ENCODE measurements around the gene INTS11.

Gene INTS11

GRCh38 chr1:1347026-1347595, 22.7 kb upstream of the INTS11 start (continued):
- TF ChIP-seq, protein P1, sequence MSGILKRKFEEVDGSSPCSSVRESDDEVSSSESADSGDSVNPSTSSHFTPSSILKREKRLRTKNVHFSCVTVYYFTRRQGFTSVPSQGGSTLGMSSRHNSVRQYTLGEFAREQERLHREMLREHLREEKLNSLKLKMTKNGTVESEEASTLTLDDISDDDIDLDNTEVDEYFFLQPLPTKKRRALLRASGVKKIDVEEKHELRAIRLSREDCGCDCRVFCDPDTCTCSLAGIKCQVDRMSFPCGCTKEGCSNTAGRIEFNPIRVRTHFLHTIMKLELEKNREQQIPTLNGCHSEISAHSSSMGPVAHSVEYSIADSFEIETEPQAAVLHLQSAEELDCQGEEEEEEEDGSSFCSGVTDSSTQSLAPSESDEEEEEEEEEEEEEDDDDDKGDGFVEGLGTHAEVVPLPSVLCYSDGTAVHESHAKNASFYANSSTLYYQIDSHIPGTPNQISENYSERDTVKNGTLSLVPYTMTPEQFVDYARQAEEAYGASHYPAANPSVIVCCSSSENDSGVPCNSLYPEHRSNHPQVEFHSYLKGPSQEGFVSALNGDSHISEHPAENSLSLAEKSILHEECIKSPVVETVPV (CRISPR knock-in tag; IDR thresholded peaks at IDR 0.05) = no peak

DNA sequence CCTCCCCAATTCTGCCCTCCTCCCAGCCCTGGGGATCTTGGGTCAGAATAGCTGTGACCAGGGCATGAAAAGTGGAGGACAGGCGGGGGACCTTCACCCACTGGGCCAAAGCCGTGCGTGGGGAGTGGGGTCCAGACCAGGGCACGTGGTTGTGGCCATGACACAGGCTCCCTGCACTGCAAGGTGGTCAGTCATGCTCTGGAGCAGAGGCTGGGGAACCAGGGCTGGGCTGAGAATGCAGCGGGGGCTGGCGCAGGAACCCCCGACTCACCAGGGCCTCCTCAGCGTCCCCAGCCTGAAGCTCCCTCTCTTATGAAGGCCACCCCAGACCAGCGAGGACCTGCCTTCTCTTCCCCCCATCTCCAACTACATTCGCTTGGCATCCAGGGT, 22.0 kb upstream of the INTS11 start:
- no peak for TF ChIP-seq ISL1 (CRISPR knock-in tag; IDR thresholded peaks at IDR 0.05)
- TF ChIP-seq ZFP3 (CRISPR knock-in tag; IDR thresholded peaks at IDR 0.05) = no peak
- no peak for TF ChIP-seq RARB (CRISPR knock-in tag; IDR thresholded peaks at IDR 0.05)
- TF ChIP-seq, protein P2, sequence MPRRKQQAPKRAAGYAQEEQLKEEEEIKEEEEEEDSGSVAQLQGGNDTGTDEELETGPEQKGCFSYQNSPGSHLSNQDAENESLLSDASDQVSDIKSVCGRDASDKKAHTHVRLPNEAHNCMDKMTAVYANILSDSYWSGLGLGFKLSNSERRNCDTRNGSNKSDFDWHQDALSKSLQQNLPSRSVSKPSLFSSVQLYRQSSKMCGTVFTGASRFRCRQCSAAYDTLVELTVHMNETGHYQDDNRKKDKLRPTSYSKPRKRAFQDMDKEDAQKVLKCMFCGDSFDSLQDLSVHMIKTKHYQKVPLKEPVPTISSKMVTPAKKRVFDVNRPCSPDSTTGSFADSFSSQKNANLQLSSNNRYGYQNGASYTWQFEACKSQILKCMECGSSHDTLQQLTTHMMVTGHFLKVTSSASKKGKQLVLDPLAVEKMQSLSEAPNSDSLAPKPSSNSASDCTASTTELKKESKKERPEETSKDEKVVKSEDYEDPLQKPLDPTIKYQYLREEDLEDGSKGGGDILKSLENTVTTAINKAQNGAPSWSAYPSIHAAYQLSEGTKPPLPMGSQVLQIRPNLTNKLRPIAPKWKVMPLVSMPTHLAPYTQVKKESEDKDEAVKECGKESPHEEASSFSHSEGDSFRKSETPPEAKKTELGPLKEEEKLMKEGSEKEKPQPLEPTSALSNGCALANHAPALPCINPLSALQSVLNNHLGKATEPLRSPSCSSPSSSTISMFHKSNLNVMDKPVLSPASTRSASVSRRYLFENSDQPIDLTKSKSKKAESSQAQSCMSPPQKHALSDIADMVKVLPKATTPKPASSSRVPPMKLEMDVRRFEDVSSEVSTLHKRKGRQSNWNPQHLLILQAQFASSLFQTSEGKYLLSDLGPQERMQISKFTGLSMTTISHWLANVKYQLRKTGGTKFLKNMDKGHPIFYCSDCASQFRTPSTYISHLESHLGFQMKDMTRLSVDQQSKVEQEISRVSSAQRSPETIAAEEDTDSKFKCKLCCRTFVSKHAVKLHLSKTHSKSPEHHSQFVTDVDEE (CRISPR knock-in tag; IDR thresholded peaks at IDR 0.05) = no peak
- no peak for TF ChIP-seq TCF4 (CRISPR knock-in tag; IDR thresholded peaks at IDR 0.05; ENCODE audit: borderline replicate concordance)
- no peak for TF ChIP-seq ZNF565 (CRISPR knock-in tag; conservative IDR thresholded peaks at IDR 0.05; ENCODE audit: low read depth)
- TF ChIP-seq, protein P1 (CRISPR knock-in tag; IDR thresholded peaks at IDR 0.05) = no peak
- TF ChIP-seq TOX (CRISPR knock-in tag; IDR thresholded peaks at IDR 0.05; ENCODE audit: borderline replicate concordance) = no peak
- no peak for TF ChIP-seq ZNF70 (CRISPR knock-in tag; IDR thresholded peaks at IDR 0.05)
- TF ChIP-seq, protein P3, sequence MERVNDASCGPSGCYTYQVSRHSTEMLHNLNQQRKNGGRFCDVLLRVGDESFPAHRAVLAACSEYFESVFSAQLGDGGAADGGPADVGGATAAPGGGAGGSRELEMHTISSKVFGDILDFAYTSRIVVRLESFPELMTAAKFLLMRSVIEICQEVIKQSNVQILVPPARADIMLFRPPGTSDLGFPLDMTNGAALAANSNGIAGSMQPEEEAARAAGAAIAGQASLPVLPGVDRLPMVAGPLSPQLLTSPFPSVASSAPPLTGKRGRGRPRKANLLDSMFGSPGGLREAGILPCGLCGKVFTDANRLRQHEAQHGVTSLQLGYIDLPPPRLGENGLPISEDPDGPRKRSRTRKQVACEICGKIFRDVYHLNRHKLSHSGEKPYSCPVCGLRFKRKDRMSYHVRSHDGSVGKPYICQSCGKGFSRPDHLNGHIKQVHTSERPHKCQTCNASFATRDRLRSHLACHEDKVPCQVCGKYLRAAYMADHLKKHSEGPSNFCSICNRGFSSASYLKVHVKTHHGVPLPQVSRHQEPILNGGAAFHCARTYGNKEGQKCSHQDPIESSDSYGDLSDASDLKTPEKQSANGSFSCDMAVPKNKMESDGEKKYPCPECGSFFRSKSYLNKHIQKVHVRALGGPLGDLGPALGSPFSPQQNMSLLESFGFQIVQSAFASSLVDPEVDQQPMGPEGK (CRISPR knock-in tag; IDR thresholded peaks at IDR 0.05; ENCODE audit: borderline replicate concordance) = no peak
- no peak for TF ChIP-seq BACH2 (CRISPR knock-in tag; IDR thresholded peaks at IDR 0.05; ENCODE audit: borderline replicate concordance)
- no peak for TF ChIP-seq SNAI2 (CRISPR knock-in tag; IDR thresholded peaks at IDR 0.05)
- no peak for TF ChIP-seq ZC3H10 (CRISPR knock-in tag; IDR thresholded peaks at IDR 0.05)
- TF ChIP-seq, protein P4, sequence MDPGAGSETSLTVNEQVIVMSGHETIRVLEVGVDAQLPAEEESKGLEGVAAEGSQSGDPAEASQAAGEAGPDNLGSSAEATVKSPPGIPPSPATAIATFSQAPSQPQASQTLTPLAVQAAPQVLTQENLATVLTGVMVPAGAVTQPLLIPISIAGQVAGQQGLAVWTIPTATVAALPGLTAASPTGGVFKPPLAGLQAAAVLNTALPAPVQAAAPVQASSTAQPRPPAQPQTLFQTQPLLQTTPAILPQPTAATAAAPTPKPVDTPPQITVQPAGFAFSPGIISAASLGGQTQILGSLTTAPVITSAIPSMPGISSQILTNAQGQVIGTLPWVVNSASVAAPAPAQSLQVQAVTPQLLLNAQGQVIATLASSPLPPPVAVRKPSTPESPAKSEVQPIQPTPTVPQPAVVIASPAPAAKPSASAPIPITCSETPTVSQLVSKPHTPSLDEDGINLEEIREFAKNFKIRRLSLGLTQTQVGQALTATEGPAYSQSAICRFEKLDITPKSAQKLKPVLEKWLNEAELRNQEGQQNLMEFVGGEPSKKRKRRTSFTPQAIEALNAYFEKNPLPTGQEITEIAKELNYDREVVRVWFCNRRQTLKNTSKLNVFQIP (CRISPR knock-in tag; IDR thresholded peaks at IDR 0.05; ENCODE audit: borderline replicate concordance, low read depth) = no peak
- TF ChIP-seq, protein P5, sequence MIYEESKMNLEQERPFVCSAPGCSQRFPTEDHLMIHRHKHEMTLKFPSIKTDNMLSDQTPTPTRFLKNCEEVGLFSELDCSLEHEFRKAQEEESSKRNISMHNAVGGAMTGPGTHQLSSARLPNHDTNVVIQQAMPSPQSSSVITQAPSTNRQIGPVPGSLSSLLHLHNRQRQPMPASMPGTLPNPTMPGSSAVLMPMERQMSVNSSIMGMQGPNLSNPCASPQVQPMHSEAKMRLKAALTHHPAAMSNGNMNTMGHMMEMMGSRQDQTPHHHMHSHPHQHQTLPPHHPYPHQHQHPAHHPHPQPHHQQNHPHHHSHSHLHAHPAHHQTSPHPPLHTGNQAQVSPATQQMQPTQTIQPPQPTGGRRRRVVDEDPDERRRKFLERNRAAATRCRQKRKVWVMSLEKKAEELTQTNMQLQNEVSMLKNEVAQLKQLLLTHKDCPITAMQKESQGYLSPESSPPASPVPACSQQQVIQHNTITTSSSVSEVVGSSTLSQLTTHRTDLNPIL (CRISPR knock-in tag; IDR thresholded peaks at IDR 0.05; ENCODE audit: low read depth) = no peak
- no peak for TF ChIP-seq OSR1 (CRISPR knock-in tag; IDR thresholded peaks at IDR 0.05)
- no peak for TF ChIP-seq CSDC2 (CRISPR knock-in tag; IDR thresholded peaks at IDR 0.05)
- ATAC-seq = no peak

DNA sequence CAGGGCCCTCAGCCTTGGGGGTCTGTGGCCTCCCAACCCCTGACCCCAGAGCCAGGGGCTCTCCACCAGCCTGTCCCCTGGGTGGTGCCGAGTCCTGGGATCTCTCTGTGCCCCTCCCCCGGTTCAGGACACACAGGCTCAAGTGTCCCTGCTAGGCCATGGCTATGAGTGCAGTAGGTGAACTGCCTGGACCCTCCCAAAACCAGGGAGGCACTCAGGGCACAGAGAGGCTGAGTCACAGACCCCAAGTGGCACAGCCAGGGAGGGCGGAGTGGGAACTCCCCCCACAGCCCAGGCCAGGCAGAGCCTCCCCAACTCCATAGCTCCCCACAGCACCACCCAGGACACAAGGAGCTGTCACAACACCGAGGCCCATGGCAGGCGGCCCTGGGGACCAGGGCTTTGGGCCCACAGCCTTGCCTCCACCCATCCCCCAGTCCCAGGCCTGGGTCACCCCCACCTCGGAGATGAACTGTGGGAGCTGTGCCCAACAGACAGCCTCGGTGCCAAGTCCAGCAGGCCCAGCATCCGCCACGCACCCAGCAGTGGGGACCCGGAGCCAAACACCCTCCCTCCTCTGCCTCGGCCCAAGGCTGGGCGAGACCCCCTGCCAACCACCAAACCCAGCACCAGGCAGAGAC, 21.5 kb upstream of the INTS11 start:
- TF ChIP-seq, protein P1 (CRISPR knock-in tag; IDR thresholded peaks at IDR 0.05) = no peak
- TF ChIP-seq TOX (CRISPR knock-in tag; IDR thresholded peaks at IDR 0.05; ENCODE audit: borderline replicate concordance) (no peak), ZNF70 (CRISPR knock-in tag; IDR thresholded peaks at IDR 0.05) (no peak), ZNF8 (CRISPR knock-in tag; IDR thresholded peaks at IDR 0.05) (no peak), GLIS3 (CRISPR knock-in tag; IDR thresholded peaks at IDR 0.05) (no peak), TCF4 (CRISPR knock-in tag; IDR thresholded peaks at IDR 0.05; ENCODE audit: borderline replicate concordance) (no peak), ZFP30 (CRISPR knock-in tag; IDR thresholded peaks at IDR 0.05) (no peak)
- TF ChIP-seq, protein P2 (CRISPR knock-in tag; IDR thresholded peaks at IDR 0.05) = no peak
- no peak for ATAC-seq
